ENCODE measurements around the gene CEP97.

DNA sequence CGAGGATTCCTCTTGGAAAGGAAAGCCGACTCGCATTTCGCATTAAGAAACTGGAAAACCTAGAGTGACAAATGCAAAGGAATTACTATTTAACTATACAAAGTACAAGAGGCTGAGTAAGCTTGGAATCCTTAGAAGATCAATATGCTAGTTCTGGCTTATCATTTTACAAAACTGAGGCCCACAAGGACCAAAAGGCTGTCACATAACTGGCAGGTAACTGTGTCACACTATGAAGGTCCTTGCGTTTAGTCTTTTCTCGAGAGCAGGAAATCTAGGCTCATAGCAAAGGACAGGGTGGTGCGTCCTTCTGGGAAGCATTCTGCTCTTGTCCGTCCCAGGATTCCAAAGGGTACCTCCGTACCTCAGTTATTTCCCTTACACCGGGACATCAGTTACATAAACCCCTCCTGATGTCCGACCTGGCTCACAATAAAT lies 38.5 kb upstream of the CEP97 start:
- TF ChIP-seq, protein P1, sequence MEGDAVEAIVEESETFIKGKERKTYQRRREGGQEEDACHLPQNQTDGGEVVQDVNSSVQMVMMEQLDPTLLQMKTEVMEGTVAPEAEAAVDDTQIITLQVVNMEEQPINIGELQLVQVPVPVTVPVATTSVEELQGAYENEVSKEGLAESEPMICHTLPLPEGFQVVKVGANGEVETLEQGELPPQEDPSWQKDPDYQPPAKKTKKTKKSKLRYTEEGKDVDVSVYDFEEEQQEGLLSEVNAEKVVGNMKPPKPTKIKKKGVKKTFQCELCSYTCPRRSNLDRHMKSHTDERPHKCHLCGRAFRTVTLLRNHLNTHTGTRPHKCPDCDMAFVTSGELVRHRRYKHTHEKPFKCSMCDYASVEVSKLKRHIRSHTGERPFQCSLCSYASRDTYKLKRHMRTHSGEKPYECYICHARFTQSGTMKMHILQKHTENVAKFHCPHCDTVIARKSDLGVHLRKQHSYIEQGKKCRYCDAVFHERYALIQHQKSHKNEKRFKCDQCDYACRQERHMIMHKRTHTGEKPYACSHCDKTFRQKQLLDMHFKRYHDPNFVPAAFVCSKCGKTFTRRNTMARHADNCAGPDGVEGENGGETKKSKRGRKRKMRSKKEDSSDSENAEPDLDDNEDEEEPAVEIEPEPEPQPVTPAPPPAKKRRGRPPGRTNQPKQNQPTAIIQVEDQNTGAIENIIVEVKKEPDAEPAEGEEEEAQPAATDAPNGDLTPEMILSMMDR (IDR thresholded peaks at IDR 0.05) = no peak
- no peak for TF ChIP-seq POLR2A (IDR thresholded peaks at IDR 0.05)
